ENCODE results near the gene MBTPS1. TPM values are rescaled to one million over a fixed set of nuclear protein-coding genes. Genes with fewer than 3 reads are reported as not detected.

MBTPS1 gene
- total RNA-seq, 6 experiments from 2014 or later: 34.5 to 45.6 (median 40.1) TPM

DNA sequence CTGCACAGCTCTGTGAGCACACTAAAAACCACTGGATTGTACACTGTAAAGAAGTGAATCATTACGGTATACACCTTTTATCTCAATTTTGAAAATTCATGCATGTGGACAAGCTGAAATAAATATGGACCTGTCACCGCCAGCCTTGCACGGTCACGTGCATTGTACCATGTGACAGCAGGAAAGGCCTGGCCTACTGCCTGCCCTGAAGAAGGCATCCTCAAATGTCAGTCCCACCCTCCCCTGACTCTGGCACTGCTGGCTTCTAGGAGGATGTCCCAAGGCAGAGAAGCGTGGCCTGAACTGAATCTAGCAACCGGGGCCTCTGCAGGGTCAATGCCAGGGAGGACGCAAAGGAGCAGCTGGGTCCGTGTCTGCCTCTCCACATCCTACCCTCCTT is 108.8 kb downstream of the MBTPS1 start:
- ATAC-seq (no peak), DNase-seq (no peak)
- TF ChIP-seq POLR2A (IDR thresholded peaks at IDR 0.05): no peak
- TF ChIP-seq, protein P1, sequence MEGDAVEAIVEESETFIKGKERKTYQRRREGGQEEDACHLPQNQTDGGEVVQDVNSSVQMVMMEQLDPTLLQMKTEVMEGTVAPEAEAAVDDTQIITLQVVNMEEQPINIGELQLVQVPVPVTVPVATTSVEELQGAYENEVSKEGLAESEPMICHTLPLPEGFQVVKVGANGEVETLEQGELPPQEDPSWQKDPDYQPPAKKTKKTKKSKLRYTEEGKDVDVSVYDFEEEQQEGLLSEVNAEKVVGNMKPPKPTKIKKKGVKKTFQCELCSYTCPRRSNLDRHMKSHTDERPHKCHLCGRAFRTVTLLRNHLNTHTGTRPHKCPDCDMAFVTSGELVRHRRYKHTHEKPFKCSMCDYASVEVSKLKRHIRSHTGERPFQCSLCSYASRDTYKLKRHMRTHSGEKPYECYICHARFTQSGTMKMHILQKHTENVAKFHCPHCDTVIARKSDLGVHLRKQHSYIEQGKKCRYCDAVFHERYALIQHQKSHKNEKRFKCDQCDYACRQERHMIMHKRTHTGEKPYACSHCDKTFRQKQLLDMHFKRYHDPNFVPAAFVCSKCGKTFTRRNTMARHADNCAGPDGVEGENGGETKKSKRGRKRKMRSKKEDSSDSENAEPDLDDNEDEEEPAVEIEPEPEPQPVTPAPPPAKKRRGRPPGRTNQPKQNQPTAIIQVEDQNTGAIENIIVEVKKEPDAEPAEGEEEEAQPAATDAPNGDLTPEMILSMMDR (IDR thresholded peaks at IDR 0.05): no peak
- Histone ChIP-seq H3K27ac (no peak overlapping the region), H3K4me1 (no peaks in the 10 kb centered on the region), H3K36me3 (peaks cover 0 to 1% (median 0%) of the 10 kb centered on the region in 4 donors), H3K4me3 (no peak overlapping the region), H3K9me3 (no peaks in the 10 kb centered on the region), H3K27me3 (no peaks in the 10 kb centered on the region)
- WGBS (ENCODE audit: insufficient coverage, low coverage, low lambda C conversion rate, missing lambda C conversion rate): 51% methylated on average over 3 of the region's 8 CpGs
- intact Hi-C loops (cut with DNase I): no loop called here

GRCh38 chr16:84007520-84007919 is 109.2 kb downstream of the MBTPS1 start:
- intact Hi-C loops (cut with DNase I): no loop called here
- ATAC-seq (no peak), DNase-seq (no peak)
- H3K36me3 ChIP-seq: peaks cover 0 to 6% (median 0%) of the 10 kb centered on the region in 4 donors
- H3K27ac ChIP-seq: no peak overlapping the region
- H3K27me3 ChIP-seq: no peaks in the 10 kb centered on the region
- H3K4me1 ChIP-seq: no peaks in the 10 kb centered on the region
- H3K4me3 ChIP-seq: no peak overlapping the region
- H3K9me3 ChIP-seq: no peaks in the 10 kb centered on the region
- TF ChIP-seq POLR2A (IDR thresholded peaks at IDR 0.05): no peak
- TF ChIP-seq, protein P1 (IDR thresholded peaks at IDR 0.05): no peak
- WGBS (ENCODE audit: insufficient coverage, low coverage, low lambda C conversion rate, missing lambda C conversion rate): 55% methylated on average over 3 of the region's 4 CpGs

GRCh38 chr16:84005391-84005790 is 111.4 kb downstream of the MBTPS1 start:
- no peaks in the 10 kb centered on the region for H3K27me3 ChIP-seq
- H3K27ac ChIP-seq: no peak overlapping the region
- peak in 1 of 4 donors; percentile 28 for ATAC-seq
- intact Hi-C loops (cut with DNase I): no loop called here
- H3K4me1 ChIP-seq: no peaks in the 10 kb centered on the region
- H3K36me3 ChIP-seq: peaks cover 0 to 26% (median 0%) of the 10 kb centered on the region in 4 donors
- DNase-seq: no peak
- no peak for TF ChIP-seq POLR2A (IDR thresholded peaks at IDR 0.05)
- TF ChIP-seq, protein P1 (IDR thresholded peaks at IDR 0.05): no peak
- no peak overlapping the region for H3K4me3 ChIP-seq
- no peaks in the 10 kb centered on the region for H3K9me3 ChIP-seq
- no CpG with 5 or more reads among the region's 5 CpGs for WGBS (ENCODE audit: insufficient coverage, low coverage, low lambda C conversion rate, missing lambda C conversion rate)

GRCh38 chr16:84004442-84004841 is 112.3 kb downstream of the MBTPS1 start:
- no peak for ATAC-seq
- intact Hi-C loops (cut with DNase I): no loop called here
- Histone ChIP-seq H3K4me3 (no peak overlapping the region), H3K27ac (no peak overlapping the region), H3K4me1 (no peaks in the 10 kb centered on the region), H3K36me3 (peaks cover 0 to 36% (median 0%) of the 10 kb centered on the region in 4 donors), H3K27me3 (no peaks in the 10 kb centered on the region), H3K9me3 (no peaks in the 10 kb centered on the region)
- no peak for DNase-seq
- TF ChIP-seq POLR2A (IDR thresholded peaks at IDR 0.05): no peak
- TF ChIP-seq, protein P1 (IDR thresholded peaks at IDR 0.05): no peak
- 40% methylated on average over 4 of the region's 7 CpGs for WGBS (ENCODE audit: insufficient coverage, low coverage, low lambda C conversion rate, missing lambda C conversion rate)

Small RNAs within 50 kb of the gene (small RNA-seq; reads per million reads assigned to genes)
- gene RNA5SP432: 0 reads per million in 2 experiments

Other genes starting within 250 kb of the MBTPS1 start
- gene MLYCD, start 217.8 kb downstream of the MBTPS1 start, total RNA-seq: 10 to 100 TPM in 5 of 6 experiments, 1 to 10 TPM in 1; 6.6 to 15.6 (median 11.3) TPM
- 100 to 1,000 TPM in 1 of 6 experiments, 10 to 100 TPM in 5; 40.1 to 170 (median 53.9) TPM for gene OSGIN1, start 163.7 kb downstream of the MBTPS1 start, total RNA-seq
- 10 to 100 TPM in 3 of 6 experiments, 1 to 10 TPM in 2, under 1 TPM in 1; 0.56 to 26.8 (median 7.1) TPM for gene NECAB2, start 148.7 kb downstream of the MBTPS1 start, total RNA-seq
- gene SLC38A8, start 74.1 kb downstream of the MBTPS1 start, total RNA-seq: not detected
- gene HSDL1, start 28.2 kb upstream of the MBTPS1 start, total RNA-seq: 1 to 10 TPM; 4.3 to 8.1 (median 6.2) TPM
- 1 to 10 TPM in 3 of 6 experiments, under 1 TPM in 1, not detected in 2; 0.37 to 5.6 (median 2.1) TPM for gene DNAAF1, start 28.4 kb upstream of the MBTPS1 start, total RNA-seq
- 10 to 100 TPM; 11.0 to 28.3 (median 19.3) TPM for gene TAF1C, start 70.1 kb upstream of the MBTPS1 start, total RNA-seq
- gene ADAD2, start 74.2 kb upstream of the MBTPS1 start, total RNA-seq: 1 to 10 TPM in 1 of 6 experiments, under 1 TPM in 1, not detected in 4; 0.87 to 1.0 TPM
- gene KCNG4, start 123.1 kb upstream of the MBTPS1 start, total RNA-seq: not detected
- gene WFDC1, start 177.9 kb upstream of the MBTPS1 start, total RNA-seq: 1 to 10 TPM in 4 of 6 experiments, under 1 TPM in 2; 0.64 to 5.0 (median 2.3) TPM